Gastroesophageal sphincter (tissue), 4 donors: ENCODE measurements around the gene MORN4. TPM values are rescaled to one million over a fixed set of nuclear protein-coding genes. Genes with fewer than 3 reads are reported as not detected.

ENCODE experiments used
- ATAC-seq: fragments of 150-250 bp; one replicate; pipeline ENCODE4 v1.9.1; 2016; ENCODE audit warnings: mild to moderate bottlenecking, moderate library complexity
- H3K27ac ChIP-seq, 4 donors: fragments of 200-600 bp; sonication (generic) in 3 of 4; 1 replicate in 3 of 4; 2 replicates in 1 of 4; pipeline ENCODE4 v1.5.1; 2016 to 2019
- H3K27me3 ChIP-seq: fragments of 200-600 bp; sonication (generic); one replicate; pipeline ENCODE4 v1.5.1; 2019
- H3K36me3 ChIP-seq, 2 donors: fragments of 200-600 bp; sonication (generic); one replicate each; pipeline ENCODE4 v1.5.1; 2019; ENCODE audit warnings: control low read depth in 1 of 2
- H3K4me1 ChIP-seq, 3 donors: fragments of 200-600 bp; sonication (generic); 1 replicate in 2 of 3; 2 replicates in 1 of 3; pipeline ENCODE4 v1.5.1; 2016 to 2019; ENCODE audit warnings: control low read depth in 2 of 3
- H3K4me3 ChIP-seq, 2 donors: fragments of 200-600 bp; sonication (generic); one replicate each; pipeline ENCODE4 v1.5.1; 2019; ENCODE audit warnings: mild to moderate bottlenecking in 1 of 2, moderate library complexity in 1 of 2
- H3K9me3 ChIP-seq, 3 donors: fragments of 200-600 bp; sonication (generic); one replicate each; pipeline ENCODE4 v1.5.1; 2017 to 2019; ENCODE audit warnings: control low read depth in 2 of 3
- EP300 ChIP-seq: sonication (generic); formaldehyde crosslinking; IDR thresholded peaks from one replicate; pipeline ENCODE4 v1.6.1; 2017; ENCODE audit warnings: antibody characterized with exemption, mild to moderate bottlenecking
- POLR2A ChIP-seq, 2 donors: fragments of 450-650 bp; IDR thresholded peaks; one replicate each; pipeline ENCODE4 v1.6.1; 2017; ENCODE audit warnings: antibody characterized with exemption in 2 of 2, mild to moderate bottlenecking in 2 of 2, moderate library complexity in 1 of 2
- POLR2AphosphoS5 ChIP-seq: sonication (generic); formaldehyde crosslinking; IDR thresholded peaks from one replicate; pipeline ENCODE4 v1.6.1; 2017; ENCODE audit warnings: antibody characterized with exemption
- WGBS, 2 donors: methylation state at CpG; one replicate each; pipeline ENCODE4 v1.1.5; 2018; ENCODE audit warnings: low coverage in 1 of 2; 5-methylcytosine and 5-hydroxymethylcytosine counted together
- total RNA-seq, 4 donors: library from RNA; depleted of rRNA; stranded (reverse); fragments of >200 nt; gene quantifications; one replicate each; pipeline ENCODE4 v1.1.0, GENCODE V29; 2016
- TF ChIP-seq, protein P1 (sequence below), 4 experiments: fragments of 200-600 bp in 2 of 4; fragments of 450-650 bp in 2 of 4; sonication (generic) in 1 of 4; IDR thresholded peaks; one replicate each; pipeline ENCODE4 v1.5.1; 2017 to 2019; ENCODE audit warnings: antibody characterized with exemption in 4 of 4, mild to moderate bottlenecking in 2 of 4, moderate library complexity in 2 of 4

Gene MORN4
- total RNA-seq, 4 donors from 2014 or later = 1.2 to 10.3 (median 2.9) TPM

GRCh38 chr10:97597778-97598177 is 35.5 kb downstream of the MORN4 start:
- Histone ChIP-seq H3K27ac (peak overlapping the region in 3 of 4 donors; percentile 88 to 94 (median 91)), H3K9me3 (no peaks in the 10 kb centered on the region), H3K27me3 (no peaks in the 10 kb centered on the region), H3K36me3 (no peaks in the 10 kb centered on the region), H3K4me3 (no peak overlapping the region), H3K4me1 (peaks cover 3 to 48% (median 29%) of the 10 kb centered on the region in 3 donors)
- TF ChIP-seq POLR2A (IDR thresholded peaks at IDR 0.05) = no peak
- 92% methylated on average over 2 of the region's 2 CpGs; no CpG with 5 or more reads in 1 of the 2 donors for WGBS, 2 donors
- no peak for ATAC-seq

- no peaks in the 10 kb centered on the region for H3K36me3 ChIP-seq
- no peak overlapping the region for H3K4me3 ChIP-seq
- ATAC-seq = peak; percentile 96
- H3K27ac ChIP-seq = peak overlapping the region; percentile 88 to 94 (median 90)
- no peaks in the 10 kb centered on the region for H3K9me3 ChIP-seq
- H3K27me3 ChIP-seq = no peaks in the 10 kb centered on the region
- peaks cover 3 to 48% (median 29%) of the 10 kb centered on the region in 3 donors for H3K4me1 ChIP-seq
- TF ChIP-seq, protein P1, sequence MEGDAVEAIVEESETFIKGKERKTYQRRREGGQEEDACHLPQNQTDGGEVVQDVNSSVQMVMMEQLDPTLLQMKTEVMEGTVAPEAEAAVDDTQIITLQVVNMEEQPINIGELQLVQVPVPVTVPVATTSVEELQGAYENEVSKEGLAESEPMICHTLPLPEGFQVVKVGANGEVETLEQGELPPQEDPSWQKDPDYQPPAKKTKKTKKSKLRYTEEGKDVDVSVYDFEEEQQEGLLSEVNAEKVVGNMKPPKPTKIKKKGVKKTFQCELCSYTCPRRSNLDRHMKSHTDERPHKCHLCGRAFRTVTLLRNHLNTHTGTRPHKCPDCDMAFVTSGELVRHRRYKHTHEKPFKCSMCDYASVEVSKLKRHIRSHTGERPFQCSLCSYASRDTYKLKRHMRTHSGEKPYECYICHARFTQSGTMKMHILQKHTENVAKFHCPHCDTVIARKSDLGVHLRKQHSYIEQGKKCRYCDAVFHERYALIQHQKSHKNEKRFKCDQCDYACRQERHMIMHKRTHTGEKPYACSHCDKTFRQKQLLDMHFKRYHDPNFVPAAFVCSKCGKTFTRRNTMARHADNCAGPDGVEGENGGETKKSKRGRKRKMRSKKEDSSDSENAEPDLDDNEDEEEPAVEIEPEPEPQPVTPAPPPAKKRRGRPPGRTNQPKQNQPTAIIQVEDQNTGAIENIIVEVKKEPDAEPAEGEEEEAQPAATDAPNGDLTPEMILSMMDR (IDR thresholded peaks at IDR 0.05) = no peak
- peak in 1 of 2 donors; percentile 13 for TF ChIP-seq POLR2A (IDR thresholded peaks at IDR 0.05)
- TF ChIP-seq EP300 = no peak
- TF ChIP-seq POLR2AphosphoS5 = peak; percentile 93
- 13 to 18% methylated on average over 6 of the region's 10 CpGs for WGBS, 2 donors
These were observed 36.9 kb downstream of the MORN4 start for GRCh38 chr10:97596101-97597082.

- no peak overlapping the region for H3K4me3 ChIP-seq
- H3K27ac ChIP-seq = peak overlapping the region in 3 of 4 donors; percentile 64 to 91 (median 76)
- peaks cover 3 to 48% (median 29%) of the 10 kb centered on the region in 3 donors for H3K4me1 ChIP-seq
- H3K27me3 ChIP-seq = no peaks in the 10 kb centered on the region
- WGBS, 2 donors = 25 to 55% methylated on average over 2 to 4 of the region's 4 CpGs
- ATAC-seq = no peak
- no peaks in the 10 kb centered on the region for H3K9me3 ChIP-seq
- TF ChIP-seq EP300 = no peak
- TF ChIP-seq, protein P1 (IDR thresholded peaks at IDR 0.05) = no peak
- TF ChIP-seq POLR2AphosphoS5 = peak; percentile 45
- no peak for TF ChIP-seq POLR2A (IDR thresholded peaks at IDR 0.05)
- no peaks in the 10 kb centered on the region for H3K36me3 ChIP-seq
These were observed 39.9 kb downstream of the MORN4 start for GRCh38 chr10:97593421-97593820.

DNA sequence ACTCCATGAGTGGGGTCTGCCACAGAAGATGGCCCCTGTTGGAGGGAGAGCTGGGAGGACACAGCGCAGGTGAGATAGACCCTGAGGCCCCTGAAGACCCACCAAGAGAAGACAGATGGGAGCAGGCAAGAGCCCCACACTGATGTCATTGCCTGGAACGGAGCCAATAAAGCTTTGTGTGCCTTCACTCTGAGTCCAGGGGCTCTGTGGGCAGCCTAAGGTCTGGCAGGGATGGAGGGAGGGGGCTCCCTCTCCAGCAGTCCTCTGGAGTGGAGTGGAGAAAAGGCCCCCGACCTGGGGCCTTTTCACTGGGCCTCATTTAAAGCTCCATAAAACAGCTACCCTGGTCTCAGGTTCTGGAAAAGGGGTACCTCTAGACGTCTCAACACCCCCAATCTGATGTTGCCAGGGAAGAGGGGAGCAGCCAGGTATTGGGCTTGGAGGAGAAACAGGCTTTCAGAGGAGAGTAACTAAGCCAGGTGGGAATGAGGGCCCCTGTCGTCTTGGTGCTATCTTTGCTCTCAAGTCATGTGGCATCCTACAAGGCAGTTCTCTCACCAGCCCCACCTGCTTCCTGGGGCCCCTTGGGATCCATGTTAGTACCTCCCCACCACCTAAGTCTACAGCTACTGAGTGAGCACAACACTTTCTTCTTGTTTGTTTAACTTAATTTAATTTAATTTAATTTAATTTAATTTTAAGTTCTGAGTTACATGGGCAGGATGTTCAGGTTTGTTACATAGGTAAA is 42.4 kb downstream of the MORN4 start:
- H3K36me3 ChIP-seq = no peaks in the 10 kb centered on the region
- no peaks in the 10 kb centered on the region for H3K27me3 ChIP-seq
- H3K4me1 ChIP-seq = peaks cover 0 to 29% (median 17%) of the 10 kb centered on the region in 3 donors
- no peak overlapping the region for H3K27ac ChIP-seq
- no peak for ATAC-seq
- no peaks in the 10 kb centered on the region for H3K9me3 ChIP-seq
- WGBS, 2 donors = 53 to 80% methylated on average over 2 to 4 of the region's 5 CpGs
- TF ChIP-seq POLR2AphosphoS5 = no peak
- TF ChIP-seq, protein P1 (IDR thresholded peaks at IDR 0.05) = no peak
- TF ChIP-seq POLR2A (IDR thresholded peaks at IDR 0.05) = no peak
- TF ChIP-seq EP300 = no peak
- no peak overlapping the region for H3K4me3 ChIP-seq

GRCh38 chr10:97590082-97590747 is 43.1 kb downstream of the MORN4 start:
- Histone ChIP-seq H3K36me3 (no peaks in the 10 kb centered on the region), H3K27me3 (no peaks in the 10 kb centered on the region), H3K27ac (no peak overlapping the region), H3K4me3 (no peak overlapping the region), H3K4me1 (peaks cover 0 to 22% (median 10%) of the 10 kb centered on the region in 3 donors), H3K9me3 (no peaks in the 10 kb centered on the region)
- TF ChIP-seq POLR2A (IDR thresholded peaks at IDR 0.05) = no peak
- TF ChIP-seq POLR2AphosphoS5 = no peak
- TF ChIP-seq EP300 = no peak
- TF ChIP-seq, protein P1 (IDR thresholded peaks at IDR 0.05) = no peak
- ATAC-seq = no peak
- WGBS, 2 donors = 80% methylated on average over 1 to 2 of the region's 15 CpGs
